K562 (cell line): ENCODE results near the gene OCIAD1. TPM values are rescaled to one million over a fixed set of nuclear protein-coding genes. Genes with fewer than 3 reads are reported as not detected.

Experiments
- ATAC-seq: fragments of 200-7000 bp; cut with Tn5 transposase; 3 replicates; pipeline ENCODE4 v1.9.1; 2020; ENCODE audit warnings: moderate library complexity
- BruUV-seq: library from RNA; stranded (reverse); fragments of 400-500 nt; replicated peaks from 2 replicates; lab custom pipeline; 2021; lab: Mats Ljungman, UMichigan
- CTCF ChIA-PET: fragments of 300-600 bp; formaldehyde crosslinking; extraction: SDS; loops from one replicate; lab custom pipeline; 2021; ENCODE audit warnings: low intra/inter-chr PET ratio; lab: Yijun Ruan, JAX
- POLR2A ChIA-PET: fragments of 300-600, 350-650 bp; sonication (Branson Sonifier 250); formaldehyde crosslinking; extraction: SDS; loops from one replicate; lab custom pipeline; 2021; ENCODE audit warnings: antibody characterized with exemption, inconsistent platforms; lab: Yijun Ruan, JAX
- DNase-seq, 4 experiments: peaks; one replicate each; pipeline versions ENCODE4 v3.0.0 to v3.0.0-alpha.2; 2011 to 2018; ENCODE audit warnings: low spot score in 3 of 4, mixed read lengths in 3 of 4; ENCODE audit errors: extremely low read depth in 1 of 4
- FAIRE-seq: peaks from 2 replicates; lab custom pipeline; 2011; peaks lifted over from hg19 to GRCh38; lab: Jason Lieb, UNC
- H2AFZ ChIP-seq: 2 replicates; pipeline ENCODE4 v1.6.0; 2011; ENCODE audit warnings: low read depth, low read length, control low read depth, inconsistent platforms
- H3K27ac ChIP-seq: fragments of 200-600 bp; 3 replicates; pipeline ENCODE4 v1.8.0; 2011; ENCODE audit warnings: low read depth, mild to moderate bottlenecking, control low read depth, inconsistent platforms, low read length, moderate library complexity, mixed read lengths; ENCODE audit errors: extremely low read depth
- H3K27me3 ChIP-seq, 2 experiments: fragments of 300-600 bp in 1 of 2; 2 replicates in 1 of 2; 3 replicates in 1 of 2; pipeline versions ENCODE4 v1.6.0 to v1.8.0; 2011; ENCODE audit warnings: inconsistent platforms in 2 of 2, low read length in 2 of 2, mild to moderate bottlenecking in 1 of 2, mixed read lengths in 1 of 2, moderate library complexity in 1 of 2; ENCODE audit not compliant: control insufficient read depth in 2 of 2, insufficient read depth in 2 of 2
- H3K36me3 ChIP-seq: fragments of 300-600 bp; 3 replicates; pipeline ENCODE4 v1.8.0; 2011; ENCODE audit warnings: mild to moderate bottlenecking, low read length, inconsistent platforms; ENCODE audit not compliant: control insufficient read depth, insufficient read depth
- H3K4me1 ChIP-seq, 2 experiments: fragments of 200-600 bp in 1 of 2; replicated peaks in 1 of 2; 2 replicates in 1 of 2; 3 replicates in 1 of 2; pipeline versions ENCODE4 v1.5.1 to v1.8.0; 2011; ENCODE audit warnings: inconsistent platforms in 2 of 2, low read length in 2 of 2, mild to moderate bottlenecking in 1 of 2, mixed read lengths in 1 of 2, moderate library complexity in 1 of 2; ENCODE audit not compliant: control insufficient read depth in 2 of 2, insufficient read depth in 2 of 2
- H3K4me2 ChIP-seq: 2 replicates; pipeline ENCODE4 v1.6.1; 2011; ENCODE audit warnings: low read length, control low read depth, inconsistent platforms, mixed read lengths; ENCODE audit not compliant: insufficient read depth
- H3K4me3 ChIP-seq: fragments of 200-600 bp; sonication (generic), shearing (Covaris generic); 2 replicates; pipeline ENCODE4 v1.5.1; 2016; ENCODE audit warnings: control low read depth, inconsistent platforms
- H3K79me2 ChIP-seq: fragments of 200-600 bp; 3 replicates; pipeline ENCODE4 v1.8.0; 2011; ENCODE audit warnings: low read length, inconsistent platforms; ENCODE audit not compliant: control insufficient read depth, insufficient read depth
- H3K9ac ChIP-seq, 2 experiments: 2 replicates each; pipeline versions ENCODE4 v1.6.0 to v1.6.1; 2011; ENCODE audit warnings: low read depth in 2 of 2, low read length in 2 of 2, control low read depth in 1 of 2, inconsistent platforms in 1 of 2, mild to moderate bottlenecking in 1 of 2, mixed read lengths in 1 of 2; ENCODE audit not compliant: insufficient read depth in 1 of 2
- H3K9me1 ChIP-seq: one replicate; pipeline ENCODE4 v1.6.0; 2011; ENCODE audit warnings: inconsistent platforms, mild to moderate bottlenecking, low read length, moderate library complexity; ENCODE audit not compliant: control insufficient read depth, insufficient read depth
- H3K9me3 ChIP-seq: replicated peaks from 2 replicates; pipeline ENCODE4 v1.5.1; 2011; ENCODE audit warnings: low read depth, low read length, inconsistent platforms; ENCODE audit not compliant: control insufficient read depth, insufficient read depth
- H4K20me1 ChIP-seq: replicated peaks from 2 replicates; pipeline ENCODE4 v1.6.1; 2011; ENCODE audit warnings: low read length, inconsistent platforms, mixed read lengths; ENCODE audit not compliant: control insufficient read depth, insufficient read depth
- ARID2 ChIP-seq: fragments of 450-650 bp; IDR thresholded peaks from 2 replicates; pipeline ENCODE4 v1.6.1; 2017; ENCODE audit warnings: antibody characterized with exemption, mild to moderate bottlenecking
- FOXK1 ChIP-seq: sonication (generic); formaldehyde crosslinking; IDR thresholded peaks from 2 replicates; pipeline ENCODE4 v1.8.0; 2022; ENCODE audit warnings: missing genetic modification reagents, mild to moderate bottlenecking, borderline replicate concordance
- KAT7 ChIP-seq: sonication (generic); formaldehyde crosslinking; IDR thresholded peaks from 2 replicates; pipeline ENCODE4 v1.8.0; 2022; ENCODE audit warnings: missing genetic modification reagents, mild to moderate bottlenecking, borderline replicate concordance
- KDM2B ChIP-seq: fragments of 250-450 bp; sonication (Bioruptor Pico); IDR thresholded peaks from 2 replicates; pipeline ENCODE4 v1.8.0; 2021; ENCODE audit warnings: mild to moderate bottlenecking, moderate library complexity
- ZBTB33 ChIP-seq: sonication (generic); formaldehyde crosslinking; IDR thresholded peaks from 2 replicates; pipeline ENCODE4 v1.8.1; 2023; ENCODE audit warnings: mild to moderate bottlenecking, missing genetic modification reagents
- ZBTB8A ChIP-seq: fragments of 450-650 bp; IDR thresholded peaks from 2 replicates; pipeline ENCODE4 v1.6.1; 2018; ENCODE audit warnings: mild to moderate bottlenecking, moderate library complexity; ENCODE audit not compliant: partially characterized antibody
- ZKSCAN8 ChIP-seq: fragments of 200-800 bp; sonication (Bioruptor generic); IDR thresholded peaks from 2 replicates; pipeline ENCODE4 v1.6.1; 2016; ENCODE audit warnings: missing genetic modification characterization, missing compliant biosample characterization
- ZNF280B ChIP-seq: fragments of 250-450 bp; sonication (Bioruptor Pico); IDR thresholded peaks from 2 replicates; pipeline ENCODE4 v1.5.1; 2021; ENCODE audit warnings: mild to moderate bottlenecking
- ZNF384 ChIP-seq: IDR thresholded peaks from 2 replicates; pipeline ENCODE4 v1.6.1; 2012; ENCODE audit warnings: low read depth, low read length, improper control_type of control experiment
- ZNF778 ChIP-seq: fragments of 450-650 bp; formaldehyde crosslinking; IDR thresholded peaks from 2 replicates; pipeline ENCODE4 v1.4.0; 2020; ENCODE audit warnings: mild to moderate bottlenecking, moderate library complexity
- WGBS: fragments of 100-300 bp; shearing (Covaris generic); methylation state at CpG from one replicate; pipeline ENCODE4 v1.1.6; 2016; ENCODE audit warnings: low coverage, mixed read lengths; ENCODE audit not compliant: insufficient coverage; ENCODE audit errors: missing lambda C conversion rate; 5-methylcytosine and 5-hydroxymethylcytosine counted together
- in situ Hi-C: fragments of 300-500 bp; cut with MboI; formaldehyde crosslinking; loops from 4 replicates; pipeline ENCODE4 v1.15.0; 2018; ENCODE audit warnings: inconsistent platforms, mixed read lengths
- intact Hi-C: fragments of 100-400 bp; cut with micrococcal nuclease; formaldehyde crosslinking; loops from 2 replicates; pipeline ENCODE4 v1.14.2; 2022
- polyA plus RNA-seq, 8 experiments: library from polyadenylated mRNA; depleted of rRNA in 4 of 8; stranded (reverse) in 5 of 8; unstranded in 3 of 8; fragments of >200 nt; fragmentation: Nextera tagmentation in 2 of 8; fragmentation: Illumina TruSeq in 1 of 8; extraction: Ambion mirVana in 2 of 8; extraction: Trizol in 1 of 8; gene quantifications; 2 replicates each; pipeline versions ENCODE4 v1.2.1 to v1.2.3, GENCODE V29; 2011 to 2014; ENCODE audit warnings: inconsistent platforms in 1 of 8, missing spikeins in 1 of 8
- total RNA-seq, 7 experiments: library from RNA; depleted of rRNA in 6 of 7; stranded (reverse); fragments of >200 nt in 6 of 7; fragmentation: Illumina TruSeq in 2 of 7; extraction: Trizol in 2 of 7; gene quantifications; 2 replicates each; pipeline versions ENCODE4 v1.2.1 to v1.2.3, GENCODE V29; 2011 to 2021; ENCODE audit warnings: low replicate concordance in 1 of 7
- TF ChIP-seq, protein P1 (sequence below): fragments of 150-350 bp; conservative IDR thresholded peaks from 2 replicates; pipeline ENCODE4 v1.6.1; 2014; ENCODE audit warnings: low read length

Gene OCIAD1
- total and polyA plus RNA-seq, 9 of the 15 experiments (the other 6 are each of a cell fraction or from before 2014, with no cell fraction given): 99.0 to 358 (median 196) TPM

GRCh38 chr4:48792348-48793006 is 38.4 kb upstream of the OCIAD1 start (continued):
- TF ChIP-seq, protein P1, sequence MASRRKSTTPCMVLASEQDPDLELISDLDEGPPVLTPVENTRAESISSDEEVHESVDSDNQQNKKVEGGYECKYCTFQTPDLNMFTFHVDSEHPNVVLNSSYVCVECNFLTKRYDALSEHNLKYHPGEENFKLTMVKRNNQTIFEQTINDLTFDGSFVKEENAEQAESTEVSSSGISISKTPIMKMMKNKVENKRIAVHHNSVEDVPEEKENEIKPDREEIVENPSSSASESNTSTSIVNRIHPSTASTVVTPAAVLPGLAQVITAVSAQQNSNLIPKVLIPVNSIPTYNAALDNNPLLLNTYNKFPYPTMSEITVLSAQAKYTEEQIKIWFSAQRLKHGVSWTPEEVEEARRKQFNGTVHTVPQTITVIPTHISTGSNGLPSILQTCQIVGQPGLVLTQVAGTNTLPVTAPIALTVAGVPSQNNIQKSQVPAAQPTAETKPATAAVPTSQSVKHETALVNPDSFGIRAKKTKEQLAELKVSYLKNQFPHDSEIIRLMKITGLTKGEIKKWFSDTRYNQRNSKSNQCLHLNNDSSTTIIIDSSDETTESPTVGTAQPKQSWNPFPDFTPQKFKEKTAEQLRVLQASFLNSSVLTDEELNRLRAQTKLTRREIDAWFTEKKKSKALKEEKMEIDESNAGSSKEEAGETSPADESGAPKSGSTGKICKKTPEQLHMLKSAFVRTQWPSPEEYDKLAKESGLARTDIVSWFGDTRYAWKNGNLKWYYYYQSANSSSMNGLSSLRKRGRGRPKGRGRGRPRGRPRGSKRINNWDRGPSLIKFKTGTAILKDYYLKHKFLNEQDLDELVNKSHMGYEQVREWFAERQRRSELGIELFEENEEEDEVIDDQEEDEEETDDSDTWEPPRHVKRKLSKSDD: no peak
- TF ChIP-seq ZNF384 (no peak), ARID2 (no peak)

GRCh38 chr4:48795108-48795507 is 35.8 kb upstream of the OCIAD1 start:
- in situ Hi-C loops: no loop called here
- Histone ChIP-seq H3K36me3 (no peaks in the 10 kb centered on the region), H3K27ac (no peak overlapping the region), H3K4me3 (no peak overlapping the region), H3K79me2 (no peaks in the 10 kb centered on the region), H3K9ac (no peak overlapping the region), H3K9me3 (no peaks in the 10 kb centered on the region), H3K4me2 (no peak overlapping the region), H3K27me3 (no peaks in the 10 kb centered on the region), H3K9me1 (no peaks in the 10 kb centered on the region), H2AFZ (peak overlapping the region; percentile 58; the same call in 1 of the 2 replicates), H4K20me1 (no peaks in the 10 kb centered on the region), H3K4me1 (no peaks in the 10 kb centered on the region)
- no peak for FAIRE-seq
- DNase-seq: no peak
- no TSS peak for BruUV-seq
- intact Hi-C loops: no loop called here
- no peak for ATAC-seq
- whole genome bisulfite sequencing: 32% methylated on average over 3 of the region's 3 CpGs
- POLR2A ChIA-PET: no interaction called here
- CTCF ChIA-PET: no interaction called here
- no peak for TF ChIP-seq ZNF778 (CRISPR knock-in tag)
- TF ChIP-seq KAT7 (CRISPR knock-in tag): no peak
- TF ChIP-seq ZBTB8A: no peak
- no peak for TF ChIP-seq KDM2B (CRISPR knock-in tag)
- no peak for TF ChIP-seq ZBTB33 (CRISPR knock-in tag)
- no peak for TF ChIP-seq ZNF280B (CRISPR knock-in tag)
- no peak for TF ChIP-seq FOXK1 (CRISPR knock-in tag)
- no peak for TF ChIP-seq ZKSCAN8 (CRISPR knock-in tag)
